GM12872 (cell line): Measurements from ENCODE around the gene LRRC74A.

Experiments used
- TF ChIP-seq, protein P1 (sequence below): IDR thresholded peaks from 3 replicates; pipeline ENCODE4 v1.5.1; 2011; ENCODE audit warnings: low read depth, mild to moderate bottlenecking, low read length, moderate library complexity; ENCODE audit not compliant: insufficient read depth

The LRRC74A gene

DNA sequence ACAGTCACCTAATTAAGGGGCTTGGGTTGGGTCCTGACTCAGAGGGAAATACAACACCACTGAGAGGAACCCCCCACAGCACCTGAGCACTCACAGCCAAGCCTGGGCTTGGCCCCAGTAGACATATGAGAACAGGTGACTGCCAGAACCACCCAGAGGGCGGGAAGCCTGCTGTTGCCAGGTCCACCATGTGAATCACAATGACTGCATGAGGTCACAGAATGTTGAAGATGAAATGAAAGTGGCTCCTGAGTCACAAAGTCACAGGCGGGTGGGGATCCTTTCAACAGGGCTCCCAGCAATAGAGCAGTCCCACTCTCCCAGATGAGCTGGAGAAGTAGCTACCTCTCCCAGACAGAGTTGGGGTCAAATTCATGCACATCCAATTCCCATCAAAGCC, at the start of gene LRRC74A:
Gene LRRC74A, plus strand, starts transcription at position 287 of the 400 bp plus-strand sequence. CDS start 290 bp downstream, outside the sequence.
- TF ChIP-seq, protein P1, sequence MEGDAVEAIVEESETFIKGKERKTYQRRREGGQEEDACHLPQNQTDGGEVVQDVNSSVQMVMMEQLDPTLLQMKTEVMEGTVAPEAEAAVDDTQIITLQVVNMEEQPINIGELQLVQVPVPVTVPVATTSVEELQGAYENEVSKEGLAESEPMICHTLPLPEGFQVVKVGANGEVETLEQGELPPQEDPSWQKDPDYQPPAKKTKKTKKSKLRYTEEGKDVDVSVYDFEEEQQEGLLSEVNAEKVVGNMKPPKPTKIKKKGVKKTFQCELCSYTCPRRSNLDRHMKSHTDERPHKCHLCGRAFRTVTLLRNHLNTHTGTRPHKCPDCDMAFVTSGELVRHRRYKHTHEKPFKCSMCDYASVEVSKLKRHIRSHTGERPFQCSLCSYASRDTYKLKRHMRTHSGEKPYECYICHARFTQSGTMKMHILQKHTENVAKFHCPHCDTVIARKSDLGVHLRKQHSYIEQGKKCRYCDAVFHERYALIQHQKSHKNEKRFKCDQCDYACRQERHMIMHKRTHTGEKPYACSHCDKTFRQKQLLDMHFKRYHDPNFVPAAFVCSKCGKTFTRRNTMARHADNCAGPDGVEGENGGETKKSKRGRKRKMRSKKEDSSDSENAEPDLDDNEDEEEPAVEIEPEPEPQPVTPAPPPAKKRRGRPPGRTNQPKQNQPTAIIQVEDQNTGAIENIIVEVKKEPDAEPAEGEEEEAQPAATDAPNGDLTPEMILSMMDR: no peak

DNA sequence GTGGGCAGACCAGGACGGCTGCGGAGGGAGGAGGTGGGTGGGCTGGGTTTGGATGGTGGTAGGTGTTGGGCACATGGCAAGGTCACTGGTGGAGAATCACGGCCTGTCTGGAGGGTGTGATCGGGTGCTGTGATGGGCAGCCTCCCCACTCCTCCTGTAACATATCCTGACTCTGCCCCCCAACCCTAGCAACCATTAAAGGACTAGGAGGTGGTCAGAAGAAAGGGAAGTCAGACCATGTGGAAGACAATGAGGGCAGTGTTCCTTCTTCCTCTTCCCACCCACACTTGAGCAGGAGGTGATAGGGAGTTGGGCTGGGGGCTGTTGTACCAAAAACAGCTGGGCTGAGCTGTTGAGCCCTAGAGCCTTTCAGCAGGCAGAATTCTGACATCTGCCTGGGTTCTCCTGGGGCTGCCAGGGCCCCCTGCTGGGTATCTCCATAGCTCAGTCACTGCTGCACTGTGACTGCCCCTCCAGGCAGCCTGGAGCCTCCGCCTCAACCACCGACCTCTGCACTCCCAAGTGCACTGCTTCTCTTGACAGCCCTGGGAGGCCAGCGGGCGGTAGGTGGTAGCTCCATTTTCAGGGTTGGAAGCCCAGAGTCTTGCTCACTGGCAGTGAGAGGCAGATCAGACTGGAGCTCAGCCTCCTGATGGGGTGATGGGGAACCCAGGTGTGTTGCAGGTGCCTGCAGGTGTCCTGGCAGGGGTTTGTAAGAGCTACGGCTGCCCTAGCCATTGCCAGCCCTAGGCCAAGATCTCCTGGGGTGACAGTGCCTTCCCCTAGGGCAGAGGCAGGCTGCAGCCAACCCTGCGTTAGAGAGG, 49.6 kb upstream of the LRRC74A start:
- TF ChIP-seq, protein P1: 0 out of 3 replicates have a peak, but pooled peaks have one; percentile 23

DNA sequence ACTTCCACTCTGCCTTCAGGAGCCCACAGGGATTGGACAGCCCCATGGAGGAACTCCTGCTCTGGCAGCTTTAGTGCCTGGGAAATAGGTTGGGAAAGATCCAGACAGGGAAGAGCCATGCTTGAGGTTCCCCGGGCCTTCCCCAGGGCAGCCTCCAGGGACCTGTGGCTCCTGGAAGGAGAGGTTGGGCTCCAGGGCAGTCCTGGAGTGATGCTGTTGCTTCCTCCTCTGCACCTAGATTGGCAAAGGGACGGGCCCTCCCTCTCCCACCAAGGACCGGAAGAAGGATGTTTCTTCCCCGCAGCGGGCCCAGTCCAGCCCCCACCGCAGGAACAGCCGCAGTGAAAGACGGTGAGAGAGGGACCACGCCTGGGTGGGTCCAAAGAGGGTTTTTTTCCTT, 48.5 kb upstream of the LRRC74A start:
- TF ChIP-seq, protein P1: no peak

GRCh38 chr14:76778546-76779215, 47.5 kb upstream of the LRRC74A start:
- TF ChIP-seq, protein P1: no peak

GRCh38 chr14:76779221-76780057, 46.8 kb upstream of the LRRC74A start:
- TF ChIP-seq, protein P1: no peak

DNA sequence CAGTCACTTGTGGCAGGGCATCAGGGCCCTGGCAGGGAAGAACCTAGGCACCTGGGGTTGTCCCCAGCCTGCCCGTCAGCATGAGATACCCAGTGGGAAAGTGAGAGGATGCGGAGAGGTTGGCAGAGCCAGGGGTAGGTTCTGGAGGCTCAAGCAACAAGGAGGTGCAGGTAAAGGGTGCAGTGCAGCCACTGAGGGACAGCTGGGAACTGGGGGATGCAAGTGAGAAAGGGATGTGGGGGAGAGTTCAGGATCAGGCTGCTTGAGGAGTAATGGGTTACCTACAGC, 46.2 kb upstream of the LRRC74A start:
- TF ChIP-seq, protein P1: no peak

DNA sequence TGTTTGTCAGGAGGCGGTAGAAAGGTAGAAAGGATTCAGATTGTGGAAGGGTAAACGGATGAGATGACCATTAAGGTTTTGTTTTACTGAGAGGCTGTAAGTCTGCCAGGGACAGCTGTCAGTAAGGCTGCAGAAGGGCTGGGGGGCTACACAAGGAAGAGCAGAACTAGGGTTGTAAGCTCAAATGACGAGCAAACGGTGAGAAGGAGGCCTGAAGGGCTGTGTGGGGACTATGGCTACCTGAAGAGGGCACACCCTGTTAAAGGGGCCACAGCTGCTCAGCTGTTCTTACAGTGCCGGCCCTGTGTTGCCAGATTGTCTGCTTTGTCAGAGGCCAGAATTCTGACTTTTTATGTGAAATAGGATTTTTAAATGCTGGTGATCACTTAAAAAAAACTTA, 45.8 kb upstream of the LRRC74A start:
- TF ChIP-seq, protein P1: no peak
